ENCODE data around the gene SH3PXD2A.

The SH3PXD2A gene

DNA sequence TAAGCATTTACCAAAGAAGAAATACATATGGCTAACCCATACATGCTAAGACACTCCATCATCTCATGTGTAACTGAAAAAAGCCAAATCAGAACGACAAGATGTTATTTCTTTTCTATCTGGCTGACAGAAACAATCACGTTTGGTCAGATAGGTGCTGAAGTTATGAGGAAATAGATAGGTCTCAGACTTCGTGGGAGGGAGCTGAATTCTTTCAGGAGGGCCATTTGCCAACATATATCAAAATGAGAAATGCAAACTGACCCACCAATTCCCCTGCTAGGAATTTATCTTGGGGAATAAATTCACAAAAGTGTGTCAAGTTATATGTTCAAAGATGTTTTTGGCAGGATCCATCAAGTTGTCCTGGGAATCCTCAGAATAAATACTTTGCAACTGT is 32.6 kb downstream of the SH3PXD2A start:
- no peak overlapping the region for H3K4me3 ChIP-seq (ENCODE audit: low read depth, low read length)
- H3K4me1 ChIP-seq, result peaks cover 2% of the 10 kb centered on the region
- TF ChIP-seq, protein P1, sequence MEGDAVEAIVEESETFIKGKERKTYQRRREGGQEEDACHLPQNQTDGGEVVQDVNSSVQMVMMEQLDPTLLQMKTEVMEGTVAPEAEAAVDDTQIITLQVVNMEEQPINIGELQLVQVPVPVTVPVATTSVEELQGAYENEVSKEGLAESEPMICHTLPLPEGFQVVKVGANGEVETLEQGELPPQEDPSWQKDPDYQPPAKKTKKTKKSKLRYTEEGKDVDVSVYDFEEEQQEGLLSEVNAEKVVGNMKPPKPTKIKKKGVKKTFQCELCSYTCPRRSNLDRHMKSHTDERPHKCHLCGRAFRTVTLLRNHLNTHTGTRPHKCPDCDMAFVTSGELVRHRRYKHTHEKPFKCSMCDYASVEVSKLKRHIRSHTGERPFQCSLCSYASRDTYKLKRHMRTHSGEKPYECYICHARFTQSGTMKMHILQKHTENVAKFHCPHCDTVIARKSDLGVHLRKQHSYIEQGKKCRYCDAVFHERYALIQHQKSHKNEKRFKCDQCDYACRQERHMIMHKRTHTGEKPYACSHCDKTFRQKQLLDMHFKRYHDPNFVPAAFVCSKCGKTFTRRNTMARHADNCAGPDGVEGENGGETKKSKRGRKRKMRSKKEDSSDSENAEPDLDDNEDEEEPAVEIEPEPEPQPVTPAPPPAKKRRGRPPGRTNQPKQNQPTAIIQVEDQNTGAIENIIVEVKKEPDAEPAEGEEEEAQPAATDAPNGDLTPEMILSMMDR (IDR thresholded peaks at IDR 0.05; ENCODE audit: low read depth, low read length), result no peak
- no peaks in the 10 kb centered on the region for H3K27me3 ChIP-seq
- no peaks in the 10 kb centered on the region for H3K36me3 ChIP-seq
- H3K9me3 ChIP-seq, result no peaks in the 10 kb centered on the region
- DNase-seq, result no peak

DNA sequence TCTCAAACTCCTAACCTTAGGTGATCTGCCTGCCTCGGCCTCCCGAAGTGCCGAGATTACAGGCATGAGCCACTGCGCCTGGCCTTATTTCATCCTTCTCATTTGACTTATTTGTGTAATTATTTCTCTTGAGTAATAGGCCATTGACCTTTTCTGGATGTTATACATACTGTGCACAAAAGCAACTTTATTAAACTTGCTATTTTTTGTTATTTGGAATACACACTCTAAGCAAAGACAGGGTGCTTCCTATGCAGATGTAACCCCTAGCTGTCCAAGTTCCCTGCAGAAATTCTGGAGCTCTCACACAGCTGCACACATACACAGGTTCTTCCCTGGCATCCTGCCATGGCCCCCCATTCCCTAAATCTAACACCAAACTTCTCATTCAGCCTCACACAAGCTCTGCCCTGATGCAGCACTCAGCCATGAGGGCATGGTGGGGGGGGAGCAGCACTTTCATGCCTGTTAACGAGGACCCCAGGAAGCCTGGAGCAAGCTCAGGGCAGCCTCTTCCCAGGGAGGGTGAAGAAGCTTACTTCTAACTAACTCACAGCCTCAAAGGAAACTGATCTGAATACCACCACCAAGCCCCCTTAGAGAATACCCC is 33.2 kb downstream of the SH3PXD2A start:
- no peaks in the 10 kb centered on the region for H3K9me3 ChIP-seq
- H3K36me3 ChIP-seq, result no peaks in the 10 kb centered on the region
- H3K4me1 ChIP-seq, result peaks cover 2% of the 10 kb centered on the region
- no peak for DNase-seq
- TF ChIP-seq, protein P1 (IDR thresholded peaks at IDR 0.05; ENCODE audit: low read depth, low read length), result no peak
- no peak overlapping the region for H3K4me3 ChIP-seq (ENCODE audit: low read depth, low read length)
- no peaks in the 10 kb centered on the region for H3K27me3 ChIP-seq

DNA sequence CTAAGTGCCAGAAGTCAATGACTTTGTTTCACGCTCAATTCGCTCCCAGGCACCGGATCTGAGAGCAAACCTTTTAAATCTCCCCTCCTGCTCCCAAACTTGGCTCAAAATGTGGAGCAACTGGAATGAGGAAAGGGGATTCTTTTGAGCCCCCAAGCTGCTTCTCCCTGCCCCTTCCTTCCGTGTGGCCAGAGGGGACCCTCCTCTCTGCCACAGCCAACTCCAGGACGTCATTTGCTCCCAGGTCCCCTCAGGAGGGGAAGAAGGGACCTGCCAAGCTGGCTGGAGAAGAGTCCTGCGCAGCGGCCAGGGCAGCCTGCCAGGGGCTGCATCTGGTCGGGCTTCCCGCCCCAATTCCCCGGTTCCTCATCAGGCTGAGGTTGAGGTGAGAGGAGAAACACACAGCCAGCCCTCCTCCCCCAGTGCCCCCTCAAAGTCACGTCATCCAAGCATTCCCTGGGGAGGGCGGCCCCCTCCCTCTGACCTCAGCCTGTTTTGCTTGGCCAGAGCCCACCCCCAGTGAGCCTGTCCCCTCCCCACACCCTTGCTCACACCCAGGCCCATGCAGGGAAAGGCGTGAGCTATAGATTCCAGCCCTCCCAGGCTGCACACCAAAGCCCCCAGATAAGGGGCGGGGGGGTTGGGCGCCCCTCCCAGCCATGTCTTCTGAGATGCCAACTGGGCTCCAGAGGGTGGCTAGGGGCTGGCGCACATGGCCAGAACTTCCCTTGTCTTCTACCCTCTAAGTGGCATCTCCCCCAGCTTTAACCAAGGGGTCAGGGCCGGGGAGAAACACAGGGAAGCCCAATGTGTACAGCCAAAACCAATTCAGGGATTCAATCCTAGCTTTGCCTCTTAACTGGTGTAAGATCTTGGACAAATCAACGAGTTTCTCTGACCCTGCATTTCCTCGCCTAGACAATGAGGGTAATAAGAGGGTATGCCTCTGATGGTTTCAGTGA is 35.0 kb downstream of the SH3PXD2A start:
- H3K4me3 ChIP-seq (ENCODE audit: low read depth, low read length), result 0 out of 2 replicates have a peak overlapping the region, but pooled peaks have one; percentile 14
- H3K27me3 ChIP-seq, result no peaks in the 10 kb centered on the region
- peaks cover 2% of the 10 kb centered on the region for H3K4me1 ChIP-seq
- H3K9me3 ChIP-seq, result no peaks in the 10 kb centered on the region
- no peaks in the 10 kb centered on the region for H3K36me3 ChIP-seq
- TF ChIP-seq, protein P1 (IDR thresholded peaks at IDR 0.05; ENCODE audit: low read depth, low read length), result no peak
- DNase-seq, result peak; percentile 71

DNA sequence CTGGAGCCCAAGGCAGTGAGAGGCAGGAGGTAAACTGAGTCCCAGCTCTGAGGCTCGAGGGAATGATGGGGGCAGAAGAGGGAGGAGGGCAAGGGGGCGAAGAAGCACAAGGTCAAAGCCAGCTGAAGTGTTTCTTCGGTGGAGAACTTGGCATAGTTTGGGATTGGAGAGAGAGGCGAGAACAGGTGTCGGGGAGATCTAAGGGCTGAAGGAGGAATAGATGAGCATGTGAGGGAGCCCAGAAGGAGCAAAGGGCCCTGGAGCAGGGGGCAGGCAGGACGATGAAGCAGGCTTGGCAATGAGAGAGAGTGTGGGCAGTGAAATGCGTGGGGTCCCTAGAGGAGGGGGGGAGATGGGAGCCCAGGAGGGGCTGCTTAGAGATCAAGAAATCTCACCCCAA is 35.9 kb downstream of the SH3PXD2A start:
- Histone ChIP-seq H3K36me3 (no peaks in the 10 kb centered on the region), H3K4me1 (peaks cover 2% of the 10 kb centered on the region), H3K27me3 (no peaks in the 10 kb centered on the region), H3K9me3 (no peaks in the 10 kb centered on the region), H3K4me3 (ENCODE audit: low read depth, low read length) (no peak overlapping the region)
- no peak for DNase-seq
- TF ChIP-seq, protein P1 (IDR thresholded peaks at IDR 0.05; ENCODE audit: low read depth, low read length), result no peak

DNA sequence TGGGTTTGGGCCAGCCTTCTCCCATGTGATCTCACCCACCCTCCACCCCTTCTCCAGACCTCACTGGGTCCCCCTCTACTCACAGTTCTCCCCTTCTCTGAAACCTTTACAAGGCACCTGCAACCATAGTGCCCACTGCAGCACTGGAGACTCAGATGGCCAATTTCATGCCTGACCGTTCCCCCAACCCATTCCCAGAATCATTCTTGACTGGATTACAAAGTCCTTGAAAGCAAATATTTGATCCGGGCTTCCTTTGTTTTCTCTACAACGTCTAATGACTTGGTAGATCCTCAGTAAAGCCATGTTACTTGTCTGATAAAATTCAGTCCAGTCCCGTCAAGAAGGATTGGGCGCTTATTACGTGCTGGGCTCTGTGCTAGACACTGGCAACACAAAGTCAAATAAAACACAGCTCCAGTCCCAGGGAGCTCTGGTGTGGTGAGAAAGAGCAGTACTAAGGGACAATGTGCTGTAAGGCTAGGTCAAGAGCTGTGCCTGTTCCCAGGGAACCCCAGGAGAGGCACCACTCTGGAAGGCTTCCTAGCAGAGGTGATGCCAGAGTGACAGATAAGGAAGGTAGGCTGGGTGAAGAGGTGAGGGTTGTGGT is 36.5 kb downstream of the SH3PXD2A start:
- H3K4me3 ChIP-seq (ENCODE audit: low read depth, low read length), result no peak overlapping the region
- no peak for DNase-seq
- H3K27me3 ChIP-seq, result no peaks in the 10 kb centered on the region
- H3K36me3 ChIP-seq, result no peaks in the 10 kb centered on the region
- H3K9me3 ChIP-seq, result no peaks in the 10 kb centered on the region
- peaks cover 2% of the 10 kb centered on the region for H3K4me1 ChIP-seq
- TF ChIP-seq, protein P1 (IDR thresholded peaks at IDR 0.05; ENCODE audit: low read depth, low read length), result no peak
